Thyroid gland (tissue), 4 donors: Measurements from ENCODE around the gene MESP1. TPM values are rescaled to one million over a fixed set of nuclear protein-coding genes. Genes with fewer than 3 reads are reported as not detected.

Experiments used
- DNase-seq, 2 donors: peaks; one replicate each; pipeline ENCODE4 v3.0.0-alpha.2; 2019
- H3K27ac ChIP-seq, 3 donors: fragments of 200-600 bp; sonication (generic); 1 replicate in 2 of 3; 2 replicates in 1 of 3; pipeline ENCODE4 v1.5.1; 2016 to 2019; ENCODE audit warnings: mild to moderate bottlenecking in 1 of 3, moderate library complexity in 1 of 3
- H3K27me3 ChIP-seq: fragments of 200-600 bp; sonication (generic); one replicate; pipeline ENCODE4 v1.5.1; 2019
- H3K36me3 ChIP-seq, 2 donors: fragments of 200-600 bp; sonication (generic); one replicate each; pipeline ENCODE4 v1.5.1; 2016 to 2019
- H3K4me1 ChIP-seq, 2 donors: fragments of 200-600 bp; sonication (generic); one replicate each; pipeline ENCODE4 v1.5.1; 2017 to 2019
- H3K4me3 ChIP-seq, 3 donors: fragments of 200-600 bp; sonication (generic); replicated peaks in 1 of 3; 1 replicate in 2 of 3; 2 replicates in 1 of 3; pipeline ENCODE4 v1.5.1; 2016; ENCODE audit warnings: mild to moderate bottlenecking in 1 of 3
- H3K9me3 ChIP-seq: fragments of 200-600 bp; sonication (generic); one replicate; pipeline ENCODE4 v1.5.1; 2017
- CTCF ChIP-seq, 6 experiments: fragments of 200-600 bp in 3 of 6; fragments of 450-650 bp in 3 of 6; sonication (generic) in 3 of 6; IDR thresholded peaks; one replicate each; pipeline ENCODE4 v1.5.1; 2016 to 2019; ENCODE audit warnings: antibody characterized with exemption in 6 of 6, mild to moderate bottlenecking in 2 of 6, inconsistent platforms in 1 of 6, moderate library complexity in 1 of 6
- POLR2A ChIP-seq, 2 donors: fragments of 450-650 bp; IDR thresholded peaks; one replicate each; pipeline ENCODE4 v1.6.1; 2017; ENCODE audit warnings: antibody characterized with exemption in 2 of 2, mild to moderate bottlenecking in 2 of 2, moderate library complexity in 1 of 2
- WGBS, 2 donors: methylation state at CpG; one replicate each; pipeline ENCODE4 v1.1.5; 2017; 5-methylcytosine and 5-hydroxymethylcytosine counted together
- intact Hi-C: fragments of 100-400 bp; cut with DNase I; formaldehyde crosslinking; loops from one replicate; pipeline ENCODE4 v1.15.1; 2023
- total RNA-seq, 4 donors: library from RNA; depleted of rRNA; stranded (reverse); fragments of >200 nt; gene quantifications; one replicate each; pipeline ENCODE4 v1.2.3, GENCODE V29; 2016

MESP1 gene
- total RNA-seq, 4 donors from 2014 or later = 1.9 to 2.6 (median 2.1) TPM; not detected in 1

GRCh38 chr15:89778861-89779260 is 27.8 kb upstream of the MESP1 start:
- Histone ChIP-seq H3K27me3 (no peaks in the 10 kb centered on the region), H3K36me3 (no peaks in the 10 kb centered on the region), H3K4me1 (peaks cover 3 to 10% of the 10 kb centered on the region in 2 donors), H3K4me3 (no peak overlapping the region), H3K9me3 (no peaks in the 10 kb centered on the region), H3K27ac (no peak overlapping the region)
- DNase-seq = no peak
- TF ChIP-seq CTCF (IDR thresholded peaks at IDR 0.05) (no peak), POLR2A (IDR thresholded peaks at IDR 0.05) (no peak)
- intact Hi-C loops = no loop called here
- WGBS, 2 donors = 89 to 91% methylated on average over 4 of the region's 4 CpGs

- no peaks in the 10 kb centered on the region for H3K9me3 ChIP-seq
- no peaks in the 10 kb centered on the region for H3K36me3 ChIP-seq
- WGBS, 2 donors = 45 to 55% methylated on average over 7 to 10 of the region's 10 CpGs
- intact Hi-C loops = no loop called here
- H3K27ac ChIP-seq = no peak overlapping the region
- no peaks in the 10 kb centered on the region for H3K27me3 ChIP-seq
- H3K4me3 ChIP-seq = no peak overlapping the region
- TF ChIP-seq CTCF (IDR thresholded peaks at IDR 0.05) (no peak), POLR2A (IDR thresholded peaks at IDR 0.05) (no peak)
- peak; percentile 43 to 59 for DNase-seq
- H3K4me1 ChIP-seq = peaks cover 3 to 10% of the 10 kb centered on the region in 2 donors
Observed at GRCh38 chr15:89777782-89778380, 26.8 kb upstream of the MESP1 start.

- Histone ChIP-seq H3K4me3 (no peak overlapping the region), H3K27ac (peak overlapping the region in 1 of 3 donors; percentile 7), H3K36me3 (no peaks in the 10 kb centered on the region), H3K27me3 (no peaks in the 10 kb centered on the region), H3K9me3 (no peaks in the 10 kb centered on the region), H3K4me1 (peaks cover 3 to 10% of the 10 kb centered on the region in 2 donors)
- no peak for TF ChIP-seq POLR2A (IDR thresholded peaks at IDR 0.05)
- intact Hi-C loops = no loop called here
- WGBS, 2 donors = 59 to 75% methylated on average over 16 to 21 of the region's 25 CpGs
- DNase-seq = no peak
Observed at GRCh38 chr15:89777073-89777751, 26.2 kb upstream of the MESP1 start.

- peak within 1 kb of the TSS in 2 of 3 donors; percentile 7 to 10 for H3K27ac ChIP-seq
- H3K4me1 ChIP-seq = peaks cover 3 to 10% of the 10 kb centered on the region in 2 donors
- TF ChIP-seq POLR2A (IDR thresholded peaks at IDR 0.05) = no peak
- TF ChIP-seq CTCF (IDR thresholded peaks at IDR 0.05) = peak in 5 of 6 experiments; percentile 6 to 59 (median 43)
- no peaks in the 10 kb centered on the region for H3K36me3 ChIP-seq
- peak within 1 kb of the TSS in 1 of 3 donors; percentile 31 for H3K4me3 ChIP-seq
- no peaks in the 10 kb centered on the region for H3K9me3 ChIP-seq
- intact Hi-C loops = no loop called here
- peak; percentile 86 to 88 for DNase-seq
- no peaks in the 10 kb centered on the region for H3K27me3 ChIP-seq
- WGBS, 2 donors = 23% methylated on average over 19 of the region's 82 CpGs; no CpG with 5 or more reads in 1 of the 2 donors
Observed at GRCh38 chr15:89776274-89777072, 25.4 kb upstream of the MESP1 start, which contains the start of gene MESP2. Gene MESP2 (plus strand): TSS chr15:89776332. CDS start chr15:89776358, 26 bp downstream.

GRCh38 chr15:89775815-89776214 is 24.8 kb upstream of the MESP1 start:
- Histone ChIP-seq H3K9me3 (no peaks in the 10 kb centered on the region), H3K4me3 (peak overlapping the region in 1 of 3 donors; percentile 31), H3K27me3 (no peaks in the 10 kb centered on the region), H3K4me1 (peaks cover 3 to 10% of the 10 kb centered on the region in 2 donors), H3K36me3 (no peaks in the 10 kb centered on the region), H3K27ac (peak overlapping the region in 1 of 3 donors; percentile 7)
- 76 to 94% methylated on average over 2 to 8 of the region's 14 CpGs for WGBS, 2 donors
- no peak for TF ChIP-seq POLR2A (IDR thresholded peaks at IDR 0.05)
- TF ChIP-seq CTCF (IDR thresholded peaks at IDR 0.05) = no peak
- DNase-seq = no peak
- intact Hi-C loops = no loop called here
